ENCODE data around the gene KSR2. TPM values are rescaled to one million over a fixed set of nuclear protein-coding genes. Genes with fewer than 3 reads are reported as not detected.

KSR2 gene
- total and polyA plus RNA-seq, 4 donors: 0.09 to 1.8 (median 0.37) TPM

DNA sequence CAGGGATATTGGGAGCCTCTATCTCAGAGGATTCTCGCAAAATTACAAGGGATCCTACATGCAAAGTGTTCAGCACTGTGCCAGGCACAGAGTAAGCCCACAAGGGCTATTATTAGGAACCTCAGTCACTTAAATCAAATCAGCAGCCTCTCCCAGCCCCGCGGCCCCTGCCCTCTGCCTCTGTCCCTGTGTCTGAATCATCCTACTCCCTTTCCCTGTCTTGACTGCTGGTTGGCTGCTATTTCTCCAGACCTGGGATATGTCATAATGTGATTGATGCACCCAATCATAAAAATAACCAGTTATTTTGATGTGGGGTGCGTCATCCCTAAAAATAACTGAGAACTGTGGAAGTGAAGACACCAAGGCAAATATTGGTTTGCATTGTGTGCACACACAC, 176.3 kb downstream of the KSR2 start:
- no peak for TF ChIP-seq CTCF (IDR thresholded peaks at IDR 0.05; ENCODE audit: control extremely low read depth, extremely low read depth)
- H3K9me3 ChIP-seq (ENCODE audit: control insufficient read depth in 4 of 4, insufficient read depth in 3 of 4, low read length in 3 of 4): peaks cover 0 to 9% (median 4%) of the 10 kb centered on the region in 4 donors
- H3K27ac ChIP-seq (ENCODE audit: low read depth in 1 of 2, low read length in 1 of 2): no peak overlapping the region
- WGBS, 2 donors: 87 to 90% methylated on average over 4 of the region's 4 CpGs
- H3K36me3 ChIP-seq (ENCODE audit: control insufficient read depth in 4 of 4, insufficient read depth in 4 of 4, low read length in 4 of 4): no peaks in the 10 kb centered on the region
- H3K27me3 ChIP-seq (ENCODE audit: control insufficient read depth in 3 of 3, insufficient read depth in 3 of 3, low read length in 2 of 3): peaks cover 0 to 3% (median 0%) of the 10 kb centered on the region in 3 donors
- ATAC-seq (ENCODE audit: insufficient read depth, low FRiP score) (no peak), DNase-seq (no peak)
- H3K4me3 ChIP-seq: no peak overlapping the region
- peaks cover 0 to 2% (median 0%) of the 10 kb centered on the region in 5 donors for H3K4me1 ChIP-seq (ENCODE audit: control insufficient read depth in 5 of 5, insufficient read depth in 5 of 5, low read length in 5 of 5)
- H3K9ac ChIP-seq (ENCODE audit: insufficient read depth in 1 of 2, low read length in 2 of 2): no peak overlapping the region

- Histone ChIP-seq H3K36me3 (ENCODE audit: control insufficient read depth in 4 of 4, insufficient read depth in 4 of 4, low read length in 4 of 4) (no peaks in the 10 kb centered on the region), H3K9me3 (ENCODE audit: control insufficient read depth in 4 of 4, insufficient read depth in 3 of 4, low read length in 3 of 4) (peaks cover 0 to 9% (median 4%) of the 10 kb centered on the region in 4 donors), H3K27me3 (ENCODE audit: control insufficient read depth in 3 of 3, insufficient read depth in 3 of 3, low read length in 2 of 3) (peaks cover 0 to 3% (median 0%) of the 10 kb centered on the region in 3 donors), H3K4me1 (ENCODE audit: control insufficient read depth in 5 of 5, insufficient read depth in 5 of 5, low read length in 5 of 5) (peaks cover 0 to 2% (median 0%) of the 10 kb centered on the region in 5 donors), H3K9ac (ENCODE audit: insufficient read depth in 1 of 2, low read length in 2 of 2) (no peak overlapping the region), H3K4me3 (no peak overlapping the region), H3K27ac (ENCODE audit: low read depth in 1 of 2, low read length in 1 of 2) (no peak overlapping the region)
- 56 to 57% methylated on average over 2 of the region's 2 CpGs for WGBS, 2 donors
- TF ChIP-seq CTCF (IDR thresholded peaks at IDR 0.05; ENCODE audit: control extremely low read depth, extremely low read depth): no peak
- ATAC-seq (ENCODE audit: insufficient read depth, low FRiP score): no peak
- DNase-seq: no peak
Measured at GRCh38 chr12:117790948-117791347, 177.8 kb downstream of the KSR2 start.

DNA sequence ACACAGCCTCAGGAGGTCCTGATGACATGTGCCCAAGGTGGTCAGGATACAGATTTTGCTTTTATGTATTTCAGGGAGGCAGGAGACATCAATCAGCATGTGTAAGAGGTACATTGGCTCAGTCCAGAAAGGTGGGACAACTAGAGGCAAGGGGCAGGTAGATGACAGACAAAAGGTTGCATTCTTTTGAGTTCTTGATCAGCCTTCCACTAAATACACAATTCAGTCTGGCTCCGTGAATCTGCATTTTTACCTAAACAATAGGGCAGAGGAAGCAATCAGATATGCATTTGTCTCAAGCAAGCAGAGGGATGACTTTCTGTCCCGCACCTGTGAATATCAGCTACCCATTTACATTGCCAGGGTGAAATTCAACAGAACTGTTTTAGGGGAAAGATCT, 178.6 kb downstream of the KSR2 start:
- no peak overlapping the region for H3K27ac ChIP-seq (ENCODE audit: low read depth in 1 of 2, low read length in 1 of 2)
- peaks cover 0 to 2% (median 0%) of the 10 kb centered on the region in 5 donors for H3K4me1 ChIP-seq (ENCODE audit: control insufficient read depth in 5 of 5, insufficient read depth in 5 of 5, low read length in 5 of 5)
- H3K27me3 ChIP-seq (ENCODE audit: control insufficient read depth in 3 of 3, insufficient read depth in 3 of 3, low read length in 2 of 3): peaks cover 0 to 3% (median 0%) of the 10 kb centered on the region in 3 donors
- ATAC-seq (ENCODE audit: insufficient read depth, low FRiP score): no peak
- H3K9ac ChIP-seq (ENCODE audit: insufficient read depth in 1 of 2, low read length in 2 of 2): no peak overlapping the region
- 46 to 50% methylated on average over 2 of the region's 2 CpGs for WGBS, 2 donors
- H3K4me3 ChIP-seq: no peak overlapping the region
- no peaks in the 10 kb centered on the region for H3K36me3 ChIP-seq (ENCODE audit: control insufficient read depth in 4 of 4, insufficient read depth in 4 of 4, low read length in 4 of 4)
- TF ChIP-seq CTCF (IDR thresholded peaks at IDR 0.05; ENCODE audit: control extremely low read depth, extremely low read depth): no peak
- peaks cover 0 to 9% (median 4%) of the 10 kb centered on the region in 4 donors for H3K9me3 ChIP-seq (ENCODE audit: control insufficient read depth in 4 of 4, insufficient read depth in 3 of 4, low read length in 3 of 4)
- DNase-seq: no peak
